ENCODE results near the gene TNFAIP8. TPM values are rescaled to one million over a fixed set of nuclear protein-coding genes. Genes with fewer than 3 reads are reported as not detected.

TNFAIP8 gene
- total and polyA plus RNA-seq, 9 donors: 1.4 to 14.6 (median 5.0) TPM

- no peaks in the 10 kb centered on the region for H3K9me3 ChIP-seq
- H3K27ac ChIP-seq: no peak overlapping the region
- no peaks in the 10 kb centered on the region for H3K36me3 ChIP-seq
- DNase-seq: no peak
- intact Hi-C loops (cut with DNase I): no loop called here
- WGBS, 3 donors: 90 to 94% (median 92%) methylated on average over 6 of the region's 6 CpGs
- H3K27me3 ChIP-seq: no peaks in the 10 kb centered on the region
- no peak overlapping the region for H3K4me3 ChIP-seq
- peaks cover 2% of the 10 kb centered on the region for H3K4me1 ChIP-seq (ENCODE audit: insufficient read depth)
- TF ChIP-seq EP300 (IDR thresholded peaks at IDR 0.05) (no peak), POLR2A (IDR thresholded peaks at IDR 0.05) (no peak), CTCF (IDR thresholded peaks at IDR 0.05) (no peak)
Observed at GRCh38 chr5:119357808-119358529, 2.1 kb downstream of the TNFAIP8 start.

- no peak for DNase-seq
- WGBS, 3 donors: 91 to 96% (median 94%) methylated on average over 2 of the region's 2 CpGs
- TF ChIP-seq CTCF (IDR thresholded peaks at IDR 0.05): no peak
- Histone ChIP-seq H3K4me3 (no peak overlapping the region), H3K36me3 (no peaks in the 10 kb centered on the region), H3K9me3 (no peaks in the 10 kb centered on the region), H3K27me3 (no peaks in the 10 kb centered on the region), H3K27ac (no peak overlapping the region), H3K4me1 (ENCODE audit: insufficient read depth) (peaks cover 2% of the 10 kb centered on the region)
- intact Hi-C loops (cut with DNase I): no loop called here
Observed at GRCh38 chr5:119358530-119358900, 2.7 kb downstream of the TNFAIP8 start.

GRCh38 chr5:119358901-119359603, 3.2 kb downstream of the TNFAIP8 start:
- Histone ChIP-seq H3K27ac (no peak overlapping the region), H3K4me1 (ENCODE audit: insufficient read depth) (peaks cover 2% of the 10 kb centered on the region), H3K36me3 (no peaks in the 10 kb centered on the region), H3K9me3 (no peaks in the 10 kb centered on the region), H3K4me3 (no peak overlapping the region), H3K27me3 (no peaks in the 10 kb centered on the region)
- WGBS, 3 donors: 82 to 83% (median 83%) methylated on average over 7 of the region's 7 CpGs
- DNase-seq: no peak
- TF ChIP-seq POLR2A (IDR thresholded peaks at IDR 0.05): no peak
- no peak for TF ChIP-seq CTCF (IDR thresholded peaks at IDR 0.05)
- intact Hi-C loops (cut with DNase I): no loop called here

GRCh38 chr5:119359737-119360413, 4.1 kb downstream of the TNFAIP8 start:
- Histone ChIP-seq H3K27ac (no peak overlapping the region), H3K36me3 (no peaks in the 10 kb centered on the region), H3K4me1 (ENCODE audit: insufficient read depth) (peaks cover 2% of the 10 kb centered on the region), H3K4me3 (no peak overlapping the region), H3K9me3 (no peaks in the 10 kb centered on the region), H3K27me3 (no peaks in the 10 kb centered on the region)
- intact Hi-C loops (cut with DNase I): no loop called here
- no peak for DNase-seq
- no peak for TF ChIP-seq CTCF (IDR thresholded peaks at IDR 0.05)
- TF ChIP-seq EP300 (IDR thresholded peaks at IDR 0.05): no peak
- TF ChIP-seq POLR2A (IDR thresholded peaks at IDR 0.05): no peak
- 71 to 75% (median 73%) methylated on average over 4 of the region's 4 CpGs for WGBS, 3 donors

Data from ovary (tissue), 9 donors.